Coronary artery (tissue), 2 donors: ENCODE results near the gene DHX58.
"Not testable (repeated sequence)": the region's sequence is repeated elsewhere in the genome, so short reads cannot be mapped to it uniquely, and the experiment has no call there.

ENCODE experiments used
- DNase-seq: peaks from one replicate; pipeline ENCODE4 v3.0.0-alpha.2; 2017; ENCODE audit warnings: low spot score
- H3K27ac ChIP-seq, 2 donors: fragments of 200-600 bp; sonication (generic); one replicate each; pipeline ENCODE4 v1.5.1; 2016 to 2019
- H3K4me3 ChIP-seq: fragments of 200-600 bp; sonication (generic); 2 replicates; pipeline ENCODE4 v1.5.1; 2016; ENCODE audit warnings: mild to moderate bottlenecking, moderate library complexity
- TF ChIP-seq, protein P1 (sequence below): fragments of 200-600 bp; sonication (generic); IDR thresholded peaks from one replicate; pipeline ENCODE4 v1.5.1; 2019; ENCODE audit warnings: antibody characterized with exemption

Gene DHX58

DNA sequence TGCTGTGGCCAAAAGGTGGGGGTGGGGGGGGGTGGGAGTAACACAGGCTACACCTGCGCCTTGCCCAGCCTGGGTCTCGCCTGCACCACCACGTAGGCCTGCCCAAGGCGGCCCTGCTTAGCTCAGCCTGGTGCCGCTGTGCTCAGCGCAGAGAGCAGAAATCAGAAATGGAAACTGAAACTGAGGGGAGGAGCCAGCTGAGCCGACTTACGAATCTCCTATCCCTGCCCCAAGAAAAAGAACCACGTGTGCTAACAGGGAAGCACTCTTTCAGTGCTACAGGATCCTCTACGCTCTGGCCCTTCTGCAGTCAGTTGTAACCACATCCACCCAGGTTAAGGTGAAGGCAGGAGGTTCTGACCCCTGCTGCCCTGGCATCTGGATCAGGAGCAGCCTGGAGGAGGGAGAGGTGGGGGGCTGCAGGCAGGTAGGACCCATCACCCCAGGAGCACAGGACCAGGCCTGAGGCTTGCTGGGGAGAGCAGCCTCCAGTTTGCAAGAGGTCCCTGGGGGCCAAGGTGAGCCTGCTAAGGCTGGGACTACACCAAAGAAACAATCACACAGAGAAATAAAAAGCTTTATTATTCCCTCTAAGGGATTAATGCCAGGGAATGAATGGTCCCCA is at the start of gene DHX58:
Gene DHX58 (minus strand): TSS at position 163 of the 625 bp plus-strand sequence. CDS start 822 bp downstream, outside the sequence.
- Histone ChIP-seq H3K4me3 (peak within 1 kb of the TSS; percentile 81), H3K27ac (peak within 1 kb of the TSS; percentile 88 to 96)
- peak; percentile 86 for DNase-seq
- TF ChIP-seq, protein P1, sequence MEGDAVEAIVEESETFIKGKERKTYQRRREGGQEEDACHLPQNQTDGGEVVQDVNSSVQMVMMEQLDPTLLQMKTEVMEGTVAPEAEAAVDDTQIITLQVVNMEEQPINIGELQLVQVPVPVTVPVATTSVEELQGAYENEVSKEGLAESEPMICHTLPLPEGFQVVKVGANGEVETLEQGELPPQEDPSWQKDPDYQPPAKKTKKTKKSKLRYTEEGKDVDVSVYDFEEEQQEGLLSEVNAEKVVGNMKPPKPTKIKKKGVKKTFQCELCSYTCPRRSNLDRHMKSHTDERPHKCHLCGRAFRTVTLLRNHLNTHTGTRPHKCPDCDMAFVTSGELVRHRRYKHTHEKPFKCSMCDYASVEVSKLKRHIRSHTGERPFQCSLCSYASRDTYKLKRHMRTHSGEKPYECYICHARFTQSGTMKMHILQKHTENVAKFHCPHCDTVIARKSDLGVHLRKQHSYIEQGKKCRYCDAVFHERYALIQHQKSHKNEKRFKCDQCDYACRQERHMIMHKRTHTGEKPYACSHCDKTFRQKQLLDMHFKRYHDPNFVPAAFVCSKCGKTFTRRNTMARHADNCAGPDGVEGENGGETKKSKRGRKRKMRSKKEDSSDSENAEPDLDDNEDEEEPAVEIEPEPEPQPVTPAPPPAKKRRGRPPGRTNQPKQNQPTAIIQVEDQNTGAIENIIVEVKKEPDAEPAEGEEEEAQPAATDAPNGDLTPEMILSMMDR: no peak

DNA sequence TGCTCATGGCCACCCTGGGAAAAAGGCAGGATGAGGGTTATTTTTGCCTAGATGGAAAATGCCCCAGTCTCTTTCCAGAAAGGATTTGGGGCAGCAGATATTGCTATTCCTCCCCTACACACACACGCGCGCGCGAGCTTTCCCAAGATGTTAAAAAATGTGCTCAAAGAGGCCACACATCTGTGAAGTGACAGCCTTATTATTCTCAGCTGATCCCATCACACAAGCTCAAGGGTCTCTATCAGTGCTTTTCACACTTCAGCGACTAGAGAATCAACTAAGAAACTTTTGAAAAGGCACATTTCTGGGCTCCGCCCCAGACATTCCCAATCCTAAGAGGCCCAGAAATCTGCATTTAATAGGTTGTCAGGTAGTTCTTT is 48.0 kb upstream of the DHX58 start:
- Histone ChIP-seq H3K27ac (no peak overlapping the region), H3K4me3 (no peak overlapping the region)
- TF ChIP-seq, protein P1: no peak
- no peak for DNase-seq

DNA sequence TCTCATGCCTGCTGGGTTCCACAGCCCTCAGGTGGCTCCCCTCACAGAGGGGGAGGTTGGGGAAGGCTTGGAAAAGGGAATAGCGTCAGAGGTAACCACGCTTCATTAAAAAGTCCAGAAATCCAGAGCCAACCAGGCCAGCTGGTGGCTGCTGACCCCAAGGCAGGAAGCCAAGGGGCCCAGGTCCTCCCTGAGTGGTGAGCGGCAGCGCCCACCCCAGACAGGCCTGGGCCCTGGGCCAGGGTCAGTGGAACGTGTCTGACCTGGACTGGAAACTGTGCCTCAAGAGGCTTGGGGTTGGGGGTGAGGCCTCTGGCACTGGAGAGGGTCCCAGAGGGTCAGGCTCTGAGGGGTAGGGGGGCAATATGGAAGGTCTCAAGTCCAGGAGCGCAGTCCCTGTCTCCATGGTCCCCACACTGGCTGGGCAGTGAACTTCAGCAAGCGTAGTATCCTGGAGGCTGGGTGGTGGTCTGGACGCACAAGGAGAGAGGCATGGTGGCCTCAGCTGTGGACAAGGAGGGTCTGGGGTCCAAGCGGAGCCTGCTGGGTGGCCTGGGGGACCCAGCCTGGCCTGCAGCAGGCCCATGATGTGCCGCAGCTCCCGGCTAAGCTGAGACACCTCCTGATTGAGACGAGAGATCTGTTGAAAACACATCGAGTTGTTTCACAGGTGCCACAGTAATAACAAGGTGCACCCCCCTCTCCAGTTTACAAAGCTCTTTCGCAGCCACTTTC is 47.4 kb upstream of the DHX58 start:
- DNase-seq: no peak

DNA sequence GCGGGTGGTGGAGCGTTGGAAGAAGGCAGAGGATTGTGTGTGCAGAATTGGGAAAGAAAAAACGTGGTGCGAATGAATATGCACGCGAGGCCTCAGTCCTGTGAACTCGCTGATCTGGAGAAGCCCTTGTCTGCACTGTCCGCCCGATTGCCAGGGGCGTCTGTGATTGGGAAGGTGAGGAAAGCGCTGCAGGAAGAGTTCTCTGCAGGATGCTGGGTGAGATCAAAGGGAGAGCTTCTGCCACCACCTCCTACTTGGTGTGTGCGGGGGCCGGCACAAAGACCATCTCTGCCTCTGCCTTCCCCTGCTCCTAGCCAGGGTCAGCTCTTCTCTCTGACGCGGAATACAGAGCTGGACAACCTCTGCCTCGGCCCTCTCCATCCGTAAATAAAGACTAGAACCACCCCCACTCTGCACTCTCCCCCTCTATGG is 43.1 kb upstream of the DHX58 start:
- peak overlapping the region; percentile 100 for H3K4me3 ChIP-seq
- TF ChIP-seq, protein P1: no peak
- no peak for DNase-seq
- no peak overlapping the region for H3K27ac ChIP-seq

More for the DNA sequence above, 47.4 kb upstream of the DHX58 start:
- TF ChIP-seq, protein P1: no peak
- Histone ChIP-seq H3K4me3 (no peak overlapping the region), H3K27ac (no peak overlapping the region)

DNA sequence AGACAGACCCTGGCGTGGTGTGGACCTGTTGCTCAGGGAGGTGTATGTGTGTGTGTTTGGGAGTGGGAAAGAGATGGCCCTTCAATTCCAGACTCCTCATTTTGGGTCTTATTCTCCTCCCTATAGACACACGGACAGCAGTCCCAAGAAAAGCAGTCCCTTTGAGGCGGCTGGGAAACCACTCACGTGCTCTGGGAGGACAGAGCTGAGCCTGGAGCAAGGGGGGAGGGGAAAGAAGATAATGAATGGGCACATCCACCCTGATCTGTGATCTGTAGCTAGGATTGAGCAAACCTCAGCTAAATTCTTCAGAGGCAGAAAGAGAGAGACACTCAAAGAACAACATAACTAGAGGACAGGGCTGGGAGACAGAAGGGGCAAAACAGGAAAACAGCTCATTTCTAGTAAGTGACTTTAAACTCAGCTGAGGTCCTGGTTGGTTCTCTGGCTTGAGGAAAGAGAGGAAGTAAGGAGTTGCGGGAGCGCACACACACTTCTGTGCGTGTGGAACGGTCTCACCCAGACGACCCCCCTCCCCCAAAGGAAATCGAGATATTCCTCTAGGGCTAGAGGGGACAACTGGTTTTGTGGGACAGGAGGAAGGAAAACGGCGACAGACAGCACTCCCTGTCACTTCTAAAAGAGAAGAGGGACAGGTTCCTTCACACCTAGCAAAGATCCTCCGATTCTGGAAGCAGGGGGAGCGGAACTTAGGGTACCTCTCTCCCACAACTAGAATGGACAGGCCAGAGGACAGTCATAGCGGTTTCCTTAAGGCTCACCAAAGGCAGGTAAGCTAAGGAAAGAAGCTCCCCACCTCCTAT is 41.6 kb upstream of the DHX58 start:
- H3K4me3 ChIP-seq: peak overlapping the region; percentile 100
- H3K27ac ChIP-seq: peak overlapping the region; percentile 67 to 94
- TF ChIP-seq, protein P1: no peak
- DNase-seq: no peak

DNA sequence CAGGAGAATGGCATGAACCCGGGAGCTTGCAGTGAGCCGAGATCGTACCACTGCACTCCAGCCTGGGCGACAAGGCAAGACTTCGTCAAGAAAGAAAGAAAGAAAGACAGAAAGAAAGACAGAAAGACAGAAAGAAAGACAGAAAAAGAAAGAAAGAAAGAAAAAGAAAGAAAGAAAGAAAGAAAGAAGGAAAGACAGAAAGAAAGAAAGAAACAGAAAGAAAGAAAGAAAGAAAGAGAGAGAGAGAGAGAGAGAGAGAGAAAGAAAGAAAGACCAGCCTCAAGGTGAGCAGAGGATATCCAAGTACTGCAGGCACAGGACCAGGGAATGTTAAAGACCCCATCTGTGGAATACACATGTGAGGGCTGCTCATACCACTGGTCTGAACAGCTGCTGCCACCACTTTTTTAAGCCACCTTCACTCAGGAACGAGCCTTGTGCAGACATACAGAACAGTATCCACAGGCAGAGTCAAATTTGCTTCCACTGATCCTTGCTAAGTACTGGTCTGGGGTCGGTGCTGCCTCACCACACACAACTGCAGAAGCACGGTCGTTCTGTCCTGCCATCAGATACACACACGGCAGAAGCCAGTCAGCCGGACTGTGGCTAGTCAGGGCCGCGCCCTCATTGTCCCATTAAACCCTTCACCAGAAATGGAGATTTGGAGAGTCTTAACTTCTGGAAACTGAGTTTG is 34.5 kb upstream of the DHX58 start:
- DNase-seq: no peak
- no peak overlapping the region for H3K4me3 ChIP-seq
- TF ChIP-seq, protein P1: no peak
- H3K27ac ChIP-seq: no peak overlapping the region

DNA sequence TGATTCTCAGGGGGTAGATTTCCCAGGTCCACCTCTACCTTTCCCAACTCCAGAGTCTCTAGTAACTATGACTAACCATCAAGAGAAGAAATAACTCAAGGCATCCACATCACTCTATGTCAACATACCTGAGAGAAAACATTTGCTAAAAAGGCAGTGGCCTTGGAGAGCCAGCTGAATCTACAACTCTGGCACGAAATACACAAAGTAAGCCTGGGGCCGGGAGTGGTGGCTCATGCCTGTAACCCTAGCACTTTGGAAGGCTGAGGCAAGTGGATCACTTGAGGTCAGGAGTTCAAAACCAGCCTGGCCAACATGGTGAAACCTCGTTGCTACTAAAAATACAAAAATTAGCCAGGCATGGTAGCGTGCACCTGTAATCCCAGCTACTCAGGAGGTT is 30.6 kb upstream of the DHX58 start:
- peak overlapping the region in 1 of 2 donors; percentile 61 for H3K27ac ChIP-seq
- H3K4me3 ChIP-seq, DNase-seq: not testable (repeated sequence)
